GM12875 (cell line): ENCODE data around the gene ZYG11B.
"Not testable (repeated sequence)": the region's sequence is repeated elsewhere in the genome, so short reads cannot be mapped to it uniquely, and the experiment has no call there.

Experiments used
- H3K4me3 ChIP-seq: one replicate; pipeline ENCODE4 v1.5.1; 2011; ENCODE audit warnings: low read depth, low read length, control low read depth
- TF ChIP-seq, protein P1 (sequence below): IDR thresholded peaks from 2 replicates; pipeline ENCODE4 v1.5.1; 2011; ENCODE audit warnings: low read depth, mild to moderate bottlenecking, control low read depth, inconsistent platforms, low read length, moderate library complexity, borderline replicate concordance; ENCODE audit not compliant: insufficient read depth

Gene ZYG11B

DNA sequence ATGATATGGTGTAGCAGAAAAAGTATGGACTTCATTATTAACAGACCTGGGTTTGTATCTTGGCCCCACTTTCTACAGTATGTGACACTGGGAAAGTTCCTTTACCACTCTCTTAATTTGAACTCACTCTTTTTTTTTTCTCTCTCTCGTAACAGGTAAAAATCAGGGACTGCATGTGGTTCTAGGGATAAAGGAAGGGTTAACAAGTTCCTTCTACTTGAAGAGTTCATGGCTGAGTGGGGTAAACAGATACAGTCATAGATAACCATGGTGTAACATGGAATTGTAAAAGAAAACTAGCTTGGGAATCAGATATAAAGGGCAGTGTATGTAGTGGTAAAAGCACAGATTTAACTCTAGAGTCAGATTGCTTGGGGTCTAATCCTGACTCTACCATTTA lies 21.2 kb downstream of the ZYG11B start:
- TF ChIP-seq, protein P1, sequence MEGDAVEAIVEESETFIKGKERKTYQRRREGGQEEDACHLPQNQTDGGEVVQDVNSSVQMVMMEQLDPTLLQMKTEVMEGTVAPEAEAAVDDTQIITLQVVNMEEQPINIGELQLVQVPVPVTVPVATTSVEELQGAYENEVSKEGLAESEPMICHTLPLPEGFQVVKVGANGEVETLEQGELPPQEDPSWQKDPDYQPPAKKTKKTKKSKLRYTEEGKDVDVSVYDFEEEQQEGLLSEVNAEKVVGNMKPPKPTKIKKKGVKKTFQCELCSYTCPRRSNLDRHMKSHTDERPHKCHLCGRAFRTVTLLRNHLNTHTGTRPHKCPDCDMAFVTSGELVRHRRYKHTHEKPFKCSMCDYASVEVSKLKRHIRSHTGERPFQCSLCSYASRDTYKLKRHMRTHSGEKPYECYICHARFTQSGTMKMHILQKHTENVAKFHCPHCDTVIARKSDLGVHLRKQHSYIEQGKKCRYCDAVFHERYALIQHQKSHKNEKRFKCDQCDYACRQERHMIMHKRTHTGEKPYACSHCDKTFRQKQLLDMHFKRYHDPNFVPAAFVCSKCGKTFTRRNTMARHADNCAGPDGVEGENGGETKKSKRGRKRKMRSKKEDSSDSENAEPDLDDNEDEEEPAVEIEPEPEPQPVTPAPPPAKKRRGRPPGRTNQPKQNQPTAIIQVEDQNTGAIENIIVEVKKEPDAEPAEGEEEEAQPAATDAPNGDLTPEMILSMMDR, result no peak
- no peak overlapping the region for H3K4me3 ChIP-seq

DNA sequence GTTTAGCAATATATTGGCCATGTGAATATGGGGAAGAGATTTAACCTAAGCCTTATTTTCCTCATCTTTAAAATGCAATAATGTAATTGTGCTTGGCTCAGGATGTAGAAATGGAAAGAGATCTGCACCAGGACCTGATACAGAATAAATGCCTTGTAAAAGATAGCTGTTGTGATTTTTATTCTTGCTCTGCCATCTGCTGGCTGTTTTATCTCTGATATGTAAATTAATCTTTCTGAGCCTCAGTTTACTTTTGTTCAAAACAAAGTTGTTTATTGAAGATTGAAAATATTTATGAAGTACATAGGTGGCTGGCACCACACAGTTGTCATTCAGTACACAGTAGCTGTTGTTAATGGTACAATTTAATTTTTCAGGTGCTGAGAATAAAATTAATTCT lies 21.9 kb downstream of the ZYG11B start:
- TF ChIP-seq, protein P1, result no peak
- H3K4me3 ChIP-seq, result no peak overlapping the region

DNA sequence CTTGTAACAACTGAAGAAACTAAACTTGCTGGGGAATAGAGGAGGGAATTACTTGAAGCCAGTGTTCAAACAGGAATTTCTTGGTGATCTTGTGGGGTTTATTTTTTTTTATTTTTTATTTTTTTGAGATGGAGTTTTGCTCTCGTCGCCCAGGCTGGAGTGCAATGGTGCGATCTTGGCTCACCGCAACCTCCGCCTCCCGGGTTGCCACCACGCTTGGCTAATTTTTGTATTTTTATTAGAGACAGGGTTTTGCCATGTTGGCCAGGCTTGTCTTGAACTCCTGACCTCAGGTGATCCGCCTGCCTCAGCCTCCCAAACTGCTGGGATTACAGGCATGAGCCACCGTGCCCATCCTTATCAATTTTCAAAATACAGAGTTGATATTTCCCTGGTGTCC lies 23.2 kb downstream of the ZYG11B start:
- H3K4me3 ChIP-seq, result not testable (repeated sequence)

DNA sequence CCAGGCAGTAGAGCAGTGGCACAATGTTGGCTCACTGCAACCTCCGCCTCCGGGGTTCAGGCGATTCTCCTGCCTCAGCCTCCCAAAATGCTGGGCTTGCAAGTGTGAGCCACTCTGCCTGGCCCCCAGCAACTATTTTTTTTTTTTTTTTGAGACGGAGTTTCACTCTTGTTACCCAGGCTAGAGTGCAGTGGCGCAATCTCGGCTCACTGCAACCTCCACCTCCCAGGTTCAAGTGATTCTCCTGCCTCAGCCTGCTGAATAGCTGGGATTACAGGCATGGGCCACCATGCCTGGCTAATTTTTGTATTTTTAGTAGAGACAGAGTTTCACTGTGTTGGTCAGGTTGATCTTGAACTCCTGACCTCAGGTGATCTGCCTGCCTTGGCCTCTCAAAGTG lies 23.9 kb downstream of the ZYG11B start:
- not testable (repeated sequence) for H3K4me3 ChIP-seq

DNA sequence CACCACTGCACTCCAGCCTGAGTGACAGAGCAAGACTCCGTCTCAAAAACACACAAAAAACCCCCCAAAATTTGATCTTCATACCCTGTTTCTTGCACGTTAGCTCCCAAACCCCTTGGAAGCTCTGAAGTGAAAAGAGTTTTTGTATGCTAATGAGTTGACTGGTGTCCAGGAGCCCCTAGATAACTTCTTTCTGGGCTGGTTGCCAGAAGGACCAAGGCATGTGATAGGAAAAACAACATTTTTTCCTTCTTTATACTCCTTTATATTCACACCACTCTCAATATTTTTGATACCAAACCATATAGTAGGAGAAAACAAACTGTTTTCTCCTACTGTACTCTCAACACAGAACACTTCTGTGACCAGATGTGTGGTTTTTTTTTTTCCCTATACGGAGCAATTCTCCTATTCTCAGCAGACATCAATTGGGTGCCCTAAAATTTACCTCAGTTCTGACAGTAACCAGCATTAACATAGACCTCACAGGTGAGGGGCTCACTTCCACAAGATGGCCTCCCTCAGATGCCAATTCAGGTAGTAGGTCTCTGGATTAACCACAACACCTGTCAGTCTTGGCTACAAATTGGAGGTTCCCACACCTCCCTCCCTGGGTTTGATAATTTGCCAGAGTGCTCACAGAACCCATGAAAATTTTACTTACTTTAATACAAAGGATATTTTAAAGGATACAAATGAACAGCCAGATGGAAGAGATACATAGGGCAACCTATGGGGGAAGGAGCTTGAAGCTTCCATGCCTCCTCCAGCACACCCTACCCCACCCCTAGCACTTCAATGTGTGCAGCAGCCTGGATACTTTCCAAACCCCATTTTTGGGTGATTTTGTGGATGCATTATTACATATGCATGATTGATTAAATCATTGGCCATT lies 25.6 kb downstream of the ZYG11B start:
- TF ChIP-seq, protein P1, result no peak
- no peak overlapping the region for H3K4me3 ChIP-seq

DNA sequence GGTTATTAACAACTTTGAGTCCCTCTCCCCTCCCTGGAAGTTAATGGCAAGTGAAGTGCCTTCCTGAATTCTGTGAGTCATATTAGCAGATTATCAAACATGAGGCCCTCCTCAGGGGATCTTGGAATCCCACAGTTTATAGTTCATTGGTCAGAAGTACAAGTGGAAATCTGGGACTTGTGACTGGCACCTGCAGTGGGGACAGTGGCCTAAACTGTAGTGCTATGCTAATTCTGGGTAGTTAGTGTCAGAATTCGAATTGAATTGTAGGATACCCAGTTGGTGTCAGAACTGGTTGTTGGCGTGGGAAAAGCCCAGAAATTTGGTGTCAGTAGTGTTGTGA lies 26.2 kb downstream of the ZYG11B start:
- H3K4me3 ChIP-seq, result no peak overlapping the region
- TF ChIP-seq, protein P1, result no peak

DNA sequence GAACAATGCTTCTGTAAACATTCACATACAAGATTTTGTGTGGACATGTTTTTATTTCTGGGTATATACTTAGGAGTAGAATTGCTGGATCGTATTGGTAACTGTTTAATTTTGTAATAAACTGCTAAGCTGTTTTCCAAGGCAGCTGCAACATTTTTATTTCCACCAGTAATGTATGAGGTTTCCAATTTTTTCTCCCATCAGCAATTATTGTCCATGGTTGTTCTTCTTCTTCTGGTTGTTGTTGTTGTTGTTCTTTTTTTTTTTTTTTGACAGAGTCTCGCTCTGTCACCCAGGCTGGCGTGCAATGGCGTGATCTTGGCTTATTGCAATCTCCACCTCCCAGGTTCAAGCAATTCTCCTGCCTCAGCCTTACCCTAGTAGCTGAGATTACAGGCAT lies 26.9 kb downstream of the ZYG11B start:
- no peak overlapping the region for H3K4me3 ChIP-seq
- TF ChIP-seq, protein P1, result no peak

DNA sequence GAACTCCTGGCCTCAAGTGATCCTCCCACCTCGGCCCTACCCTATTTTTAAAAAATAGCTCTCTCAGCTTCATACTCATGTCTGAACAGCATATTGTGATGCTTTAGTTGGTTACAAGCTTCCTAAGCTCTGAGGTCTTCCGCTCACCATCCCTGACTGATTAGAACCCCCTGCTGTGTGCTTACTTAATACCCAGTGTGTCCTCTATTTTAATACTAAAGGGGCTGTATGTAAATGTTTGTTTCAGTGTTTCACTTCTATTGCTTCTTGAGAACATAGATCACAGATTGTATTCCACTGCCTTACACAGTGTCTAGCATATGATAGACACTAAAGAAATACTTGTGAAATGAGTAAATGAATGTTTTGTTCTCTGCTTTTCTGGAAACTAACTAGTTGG lies 29.8 kb downstream of the ZYG11B start:
- TF ChIP-seq, protein P1, result no peak
- no peak overlapping the region for H3K4me3 ChIP-seq
